HG03565 (cell line): Measurements from ENCODE around the gene WDR70.
"Not testable (repeated sequence)": the region's sequence is repeated elsewhere in the genome, so short reads cannot be mapped to it uniquely, and the experiment has no call there.

Experiments
- ATAC-seq: cut with Tn5 transposase; IDR thresholded peaks from one replicate; pipeline ENCODE4 v1.9.1; 2021; ENCODE audit warnings: mild to moderate bottlenecking, moderate library complexity; ENCODE audit not compliant: unreplicated experiment

The WDR70 gene

GRCh38 chr5:37379100-37379628, at the start of gene WDR70:
WDR70 (plus strand) TSS chr5:37379318; CDS start chr5:37379368, 50 bp downstream.
- peak; percentile 98 for ATAC-seq

GRCh38 chr5:37334754-37335153, 44.4 kb upstream of the WDR70 start:
- not testable (repeated sequence) for ATAC-seq

- ATAC-seq, result not testable (repeated sequence)
Observed at GRCh38 chr5:37342741-37343140, 36.4 kb upstream of the WDR70 start.

- no peak for ATAC-seq
Observed at GRCh38 chr5:37355161-37355560, 24.0 kb upstream of the WDR70 start.

GRCh38 chr5:37370550-37370863, 8.6 kb upstream of the WDR70 start:
- ATAC-seq, result no peak

- ATAC-seq, result peak; percentile 92
Observed at GRCh38 chr5:37370864-37371726, 8.0 kb upstream of the WDR70 start, which contains the start of gene NUP155. NUP155 (minus strand) TSS chr5:37371106; CDS start chr5:37370977, 129 bp downstream.

GRCh38 chr5:37375091-37375490, 4.0 kb upstream of the WDR70 start:
- ATAC-seq, result no peak

- ATAC-seq, result not testable (repeated sequence)
Observed at GRCh38 chr5:37378066-37378465, 1.1 kb upstream of the WDR70 start.

- no peak for ATAC-seq
Observed at GRCh38 chr5:37391591-37391990, 12.5 kb downstream of the WDR70 start.

- no peak for ATAC-seq
Observed at GRCh38 chr5:37396352-37396751, 17.2 kb downstream of the WDR70 start.

GRCh38 chr5:37400501-37400900, 21.4 kb downstream of the WDR70 start:
- ATAC-seq, result no peak

GRCh38 chr5:37412515-37412914, 33.4 kb downstream of the WDR70 start:
- ATAC-seq, result no peak

GRCh38 chr5:37415456-37415855, 36.3 kb downstream of the WDR70 start:
- not testable (repeated sequence) for ATAC-seq

GRCh38 chr5:37417347-37417746, 38.2 kb downstream of the WDR70 start:
- ATAC-seq, result no peak

GRCh38 chr5:37424441-37424840, 45.3 kb downstream of the WDR70 start:
- ATAC-seq, result no peak

GRCh38 chr5:37428044-37428443, 48.9 kb downstream of the WDR70 start:
- ATAC-seq, result no peak

GRCh38 chr5:37435261-37435660, 56.1 kb downstream of the WDR70 start:
- ATAC-seq, result no peak

GRCh38 chr5:37436146-37436934, 57.2 kb downstream of the WDR70 start:
- ATAC-seq, result no peak

GRCh38 chr5:37437711-37438110, 58.6 kb downstream of the WDR70 start:
- ATAC-seq, result no peak

GRCh38 chr5:37445783-37446182, 66.7 kb downstream of the WDR70 start:
- not testable (repeated sequence) for ATAC-seq

GRCh38 chr5:37448941-37449340, 69.8 kb downstream of the WDR70 start:
- no peak for ATAC-seq

GRCh38 chr5:37451991-37452390, 72.9 kb downstream of the WDR70 start:
- not testable (repeated sequence) for ATAC-seq
